Keratinocyte (primary cell): ENCODE results near the gene MAD1L1.

ENCODE experiments used
- CTCF ChIP-seq, 3 experiments: IDR thresholded peaks in 1 of 3; conservative IDR thresholded peaks in 1 of 3; optimal IDR thresholded peaks in 1 of 3; 2 replicates in 2 of 3; 3 replicates in 1 of 3; pipeline versions ENCODE3 to v1.5.1; 2011; ENCODE audit warnings: low read length in 3 of 3, mild to moderate bottlenecking in 3 of 3, moderate library complexity in 2 of 3, control low read depth in 1 of 3, inconsistent platforms in 1 of 3; ENCODE audit not compliant: insufficient read depth in 2 of 3; ENCODE audit errors: extremely low read depth in 1 of 3
- EZH2 ChIP-seq: IDR thresholded peaks from one replicate; pipeline ENCODE4 v1.6.1; 2012; ENCODE audit warnings: inconsistent platforms, mild to moderate bottlenecking, low read length, moderate library complexity

DNA sequence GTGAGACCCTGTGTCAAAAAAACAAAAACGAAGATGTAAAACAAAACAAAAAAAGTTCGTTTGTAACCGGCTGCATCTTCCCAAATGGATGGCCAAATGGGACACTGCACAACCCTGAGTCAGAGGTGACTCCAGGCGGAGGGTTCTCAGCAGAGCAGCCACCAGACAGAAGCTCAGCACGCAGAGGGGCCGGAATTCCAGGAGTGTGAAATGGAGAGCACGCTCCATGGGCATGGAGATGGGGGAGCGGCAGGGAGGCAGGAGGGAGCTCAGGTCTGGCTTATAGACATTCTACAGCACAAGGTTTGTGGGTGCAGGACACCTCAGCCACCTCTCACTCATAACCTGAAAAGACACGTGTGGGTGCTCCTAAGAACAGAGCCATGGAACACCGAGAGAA is 227.0 kb downstream of the MAD1L1 start:
- TF ChIP-seq CTCF (optimal IDR thresholded peaks at IDR 0.05 in 1 of 3, IDR thresholded peaks at IDR 0.05 in 1 of 3, conservative IDR thresholded peaks at IDR 0.05 in 1 of 3; ENCODE audit: extremely low read depth in 1 of 3, insufficient read depth in 2 of 3, low read length in 3 of 3) (no peak), EZH2 (no peak)
